GM20431 (cell line): Measurements from ENCODE around the gene BCL11B.

Experiments used
- in situ Hi-C: fragments of 300-500 bp; cut with MseI, MboI; formaldehyde crosslinking; loops from one replicate; pipeline ENCODE4 v1.15.0; 2020; ENCODE audit warnings: low sequenced_read_pairs; ENCODE audit not compliant: unreplicated experiment

BCL11B gene

DNA sequence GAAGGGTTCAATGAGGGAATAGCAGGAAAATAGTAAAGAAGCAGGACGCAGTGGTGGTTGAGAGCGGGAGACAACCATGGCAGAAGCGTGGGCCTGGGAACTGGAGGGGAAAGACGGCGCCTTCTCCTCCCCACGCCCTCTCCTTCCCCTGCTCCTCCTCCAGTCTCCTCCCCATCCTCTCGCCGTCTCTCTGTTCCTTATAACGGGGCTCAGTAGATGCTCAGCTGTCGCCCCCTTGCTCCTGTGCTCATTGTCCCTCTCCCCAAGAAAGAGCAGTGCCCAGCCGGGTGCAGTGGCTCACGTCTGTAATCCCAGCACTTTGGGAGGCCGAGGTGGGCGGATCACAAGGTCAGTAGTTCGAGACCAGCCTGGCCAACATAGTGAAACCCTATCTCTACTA lies 142.0 kb downstream of the BCL11B start:
- in situ Hi-C loops: no loop called here

DNA sequence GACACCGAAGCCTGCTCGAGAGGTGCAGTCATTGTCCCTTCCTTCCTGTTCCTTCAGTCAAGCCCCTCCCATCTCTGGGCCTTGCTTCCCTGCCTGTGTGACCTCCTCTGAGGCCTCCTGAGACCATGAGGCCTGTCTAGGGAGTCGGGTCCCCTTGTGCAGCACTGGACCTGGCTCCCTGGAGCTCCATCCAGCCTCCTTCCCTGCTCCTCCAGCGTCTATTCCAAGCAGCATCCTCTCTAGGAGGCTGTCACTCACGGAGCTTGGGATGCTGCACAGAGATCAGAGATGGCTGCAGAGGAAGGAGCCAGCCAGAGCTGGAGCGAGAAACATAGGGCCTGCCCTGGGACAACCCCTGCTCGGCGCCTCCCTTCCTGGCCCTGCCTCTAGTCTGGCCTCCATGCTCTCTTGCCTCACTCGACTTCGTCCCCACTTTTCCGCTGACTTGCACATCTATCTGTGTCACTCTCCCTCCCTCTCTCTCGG lies 142.7 kb downstream of the BCL11B start:
- in situ Hi-C loops: no loop called here

GRCh38 chr14:99128185-99128584 lies 143.8 kb downstream of the BCL11B start:
- in situ Hi-C loops: no loop called here

DNA sequence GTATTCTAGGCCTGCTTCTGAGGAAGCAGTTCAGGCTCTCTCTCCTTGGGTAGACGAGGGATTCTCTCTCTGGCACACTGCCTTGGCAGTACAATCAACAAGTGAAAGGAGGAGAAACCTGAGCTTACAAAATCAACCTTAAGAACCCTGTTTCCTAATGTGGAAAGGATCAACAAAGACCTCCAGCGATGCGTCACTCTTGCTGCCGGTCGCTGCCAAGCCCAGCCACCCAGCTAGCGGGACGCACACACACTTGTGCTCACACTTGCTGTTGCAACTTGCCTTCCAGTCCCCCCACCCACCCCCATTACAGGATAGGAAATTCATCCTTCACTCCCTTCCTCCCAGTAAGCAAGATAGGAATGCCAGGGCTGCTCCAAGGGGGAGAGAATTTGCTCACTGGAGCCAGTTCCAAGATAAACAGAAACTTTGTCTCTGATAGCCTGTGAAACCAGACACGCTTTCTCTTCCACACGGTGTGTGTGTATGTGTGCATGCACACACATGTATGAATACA lies 144.3 kb downstream of the BCL11B start:
- in situ Hi-C loops: no loop called here

DNA sequence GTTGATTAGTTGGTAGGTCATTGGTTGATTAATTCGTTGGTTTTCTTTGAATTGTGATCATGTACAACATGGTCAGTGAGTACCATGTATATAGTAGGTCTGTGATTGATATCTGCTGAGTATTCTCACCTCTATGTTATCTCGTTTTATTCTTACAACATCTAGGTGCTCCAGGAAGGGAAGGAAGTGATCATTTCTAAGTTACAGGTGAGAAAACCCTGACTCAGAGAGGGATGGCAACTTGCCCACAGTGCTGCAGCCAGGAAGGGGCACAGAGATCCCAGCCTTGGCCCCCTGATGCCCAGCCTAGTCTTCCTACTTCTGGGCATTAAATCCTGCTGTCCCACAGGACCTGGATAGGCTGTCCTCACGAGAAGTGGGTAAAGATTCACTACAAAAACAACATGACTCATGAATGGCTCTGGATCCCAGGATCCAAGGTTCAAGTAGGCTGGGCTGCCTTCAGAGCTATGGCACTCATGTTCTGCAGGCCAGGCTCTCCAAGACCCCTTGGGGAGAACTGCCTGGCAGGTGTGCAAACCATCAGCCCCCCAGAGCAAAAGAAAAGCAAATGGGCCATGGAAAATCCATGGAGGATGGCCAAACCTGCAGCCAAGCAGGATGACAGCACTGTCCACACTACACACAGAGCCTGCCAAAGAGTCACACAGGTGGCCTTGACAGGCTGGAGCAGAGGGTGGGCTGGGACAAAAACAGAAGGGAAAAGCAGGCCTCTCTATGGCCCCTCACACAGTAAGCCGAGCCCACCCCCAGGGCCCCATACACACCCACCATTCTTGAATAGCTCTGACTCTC lies 146.2 kb downstream of the BCL11B start:
- in situ Hi-C loops: no loop called here

DNA sequence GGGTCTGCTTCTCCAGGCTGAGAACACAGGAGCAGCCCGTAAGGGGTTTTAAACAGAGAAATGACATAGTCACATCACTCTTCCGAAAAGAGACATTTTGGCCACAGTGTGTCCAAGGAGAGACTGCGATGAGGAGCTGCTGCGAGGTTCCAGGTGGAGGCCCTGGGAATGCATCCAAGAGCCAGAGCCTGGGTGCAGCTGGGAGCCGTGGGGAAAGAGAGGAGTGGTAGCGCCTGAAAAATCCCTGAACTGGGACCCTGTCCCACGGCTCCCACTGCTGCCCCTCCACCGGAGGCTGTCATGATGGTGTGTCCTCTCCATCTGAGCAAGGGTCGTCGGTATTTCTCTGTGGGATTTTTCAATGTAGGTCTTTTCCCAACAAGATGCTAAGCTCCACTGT lies 146.9 kb downstream of the BCL11B start:
- in situ Hi-C loops: no loop called here

- in situ Hi-C loops: no loop called here
These were observed 147.4 kb downstream of the BCL11B start for GRCh38 chr14:99124482-99125105.

DNA sequence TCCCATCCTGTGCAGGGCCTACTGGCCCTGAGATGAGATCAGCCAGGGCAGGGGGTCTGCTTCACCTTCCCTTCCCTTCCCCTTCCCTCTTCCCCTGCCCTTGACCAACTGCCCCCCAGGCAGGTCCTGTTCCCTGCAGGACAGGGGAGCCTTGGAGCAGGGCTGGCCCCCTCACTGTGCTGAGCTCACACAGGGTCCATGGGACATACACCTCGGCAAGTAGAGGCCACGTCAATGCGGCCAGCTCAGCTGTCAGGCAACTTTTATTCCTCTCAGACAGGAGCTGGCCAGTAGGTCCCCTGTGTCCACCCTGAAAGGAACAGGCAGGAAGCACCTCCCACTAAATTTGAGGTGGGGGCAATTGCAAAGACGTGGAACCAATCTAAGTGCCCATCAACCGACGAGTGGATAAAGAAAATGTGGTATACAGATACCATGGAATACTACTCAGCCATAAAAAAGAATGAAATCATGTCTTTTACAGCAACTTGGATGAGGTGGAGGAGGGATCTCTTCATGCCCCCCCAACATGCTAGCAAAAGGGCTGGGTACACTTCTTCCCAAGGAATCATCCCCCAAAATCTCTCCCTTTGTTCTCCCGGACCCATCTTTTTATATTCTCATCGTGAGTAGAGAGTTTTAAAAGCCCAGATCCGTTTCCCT lies 148.7 kb downstream of the BCL11B start:
- in situ Hi-C loops: no loop called here

- in situ Hi-C loops: no loop called here
These were observed 149.4 kb downstream of the BCL11B start for GRCh38 chr14:99122521-99123125.

DNA sequence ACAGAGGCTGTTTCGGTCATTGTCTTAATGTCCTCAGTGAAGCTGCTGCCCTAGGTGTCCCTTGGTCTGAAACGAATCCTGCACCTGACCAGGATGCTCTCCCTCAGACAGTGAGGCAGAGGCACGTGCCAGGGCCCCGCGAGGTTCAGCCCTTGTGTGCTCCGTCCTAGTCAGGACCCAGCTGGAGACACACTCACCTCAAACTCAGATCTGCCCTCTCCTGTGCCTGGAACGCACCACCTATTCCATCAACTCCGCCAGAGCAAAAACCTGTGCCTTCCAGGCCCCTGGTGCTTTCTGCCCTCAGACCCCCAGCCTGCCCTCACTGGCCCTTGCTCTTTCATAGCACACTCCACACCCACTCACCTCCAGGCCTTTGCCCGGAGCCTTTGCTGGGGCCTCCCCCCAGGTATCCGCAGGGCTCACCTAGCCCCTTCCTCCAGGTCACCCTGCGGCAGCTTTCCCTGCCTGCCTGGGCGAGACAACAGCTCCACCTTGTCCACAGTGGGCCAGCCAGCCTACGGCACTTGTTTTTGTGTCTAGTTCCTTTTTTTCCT lies 150.6 kb downstream of the BCL11B start:
- in situ Hi-C loops: no loop called here

DNA sequence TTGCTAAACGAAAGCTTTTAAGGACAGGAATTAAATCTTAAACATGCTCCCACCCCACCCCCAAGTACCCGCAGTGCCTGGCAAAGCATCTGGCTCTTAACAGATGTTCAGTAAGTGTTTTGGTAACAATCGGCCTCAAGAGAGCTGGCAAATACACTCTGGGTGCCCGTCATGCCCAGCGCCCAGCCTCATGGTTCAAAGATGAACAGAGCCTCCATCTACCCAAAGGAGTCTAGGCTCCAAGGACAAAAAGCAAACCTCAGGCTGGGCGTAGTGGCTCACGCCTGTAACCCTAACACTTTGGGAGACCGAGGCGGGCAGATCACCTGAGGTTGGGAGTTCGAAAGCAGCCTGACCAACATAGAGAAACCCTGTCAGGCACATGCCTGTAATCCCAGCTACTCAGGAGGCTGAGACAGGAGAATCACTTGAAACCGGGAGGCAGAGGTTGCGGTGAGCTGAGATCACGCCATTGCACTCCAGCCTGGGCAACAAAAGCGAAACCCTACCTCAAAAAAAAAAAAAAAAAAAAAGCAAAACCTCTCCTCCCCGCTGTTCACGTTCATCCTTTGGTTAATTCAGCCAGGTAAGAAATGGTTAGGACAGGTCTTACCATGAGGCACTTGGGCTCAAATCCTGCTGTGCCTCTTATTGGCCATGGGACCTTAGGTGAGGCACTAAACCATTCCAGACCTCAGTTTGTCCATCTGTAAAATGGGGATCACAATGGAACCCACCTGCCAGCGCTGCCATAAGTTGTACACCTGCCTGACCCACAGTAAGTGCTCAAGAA lies 151.3 kb downstream of the BCL11B start:
- in situ Hi-C loops: no loop called here

- in situ Hi-C loops: no loop called here
These were observed 152.2 kb downstream of the BCL11B start for GRCh38 chr14:99119554-99120525.
